Activated T-helper 1 cell treated with anti-CD3 and anti-CD28 coated beads, Interleukin-2, amount 50 U/mL, for 16 hours (primary cell): Measurements from ENCODE around the gene COL2A1.

Experiments
- DNase-seq, 2 donors: peaks; one replicate each; pipeline ENCODE4 v3.0.0-alpha.2; 2020; ENCODE audit warnings: low read depth in 1 of 2, low spot score in 1 of 2

Gene COL2A1

DNA sequence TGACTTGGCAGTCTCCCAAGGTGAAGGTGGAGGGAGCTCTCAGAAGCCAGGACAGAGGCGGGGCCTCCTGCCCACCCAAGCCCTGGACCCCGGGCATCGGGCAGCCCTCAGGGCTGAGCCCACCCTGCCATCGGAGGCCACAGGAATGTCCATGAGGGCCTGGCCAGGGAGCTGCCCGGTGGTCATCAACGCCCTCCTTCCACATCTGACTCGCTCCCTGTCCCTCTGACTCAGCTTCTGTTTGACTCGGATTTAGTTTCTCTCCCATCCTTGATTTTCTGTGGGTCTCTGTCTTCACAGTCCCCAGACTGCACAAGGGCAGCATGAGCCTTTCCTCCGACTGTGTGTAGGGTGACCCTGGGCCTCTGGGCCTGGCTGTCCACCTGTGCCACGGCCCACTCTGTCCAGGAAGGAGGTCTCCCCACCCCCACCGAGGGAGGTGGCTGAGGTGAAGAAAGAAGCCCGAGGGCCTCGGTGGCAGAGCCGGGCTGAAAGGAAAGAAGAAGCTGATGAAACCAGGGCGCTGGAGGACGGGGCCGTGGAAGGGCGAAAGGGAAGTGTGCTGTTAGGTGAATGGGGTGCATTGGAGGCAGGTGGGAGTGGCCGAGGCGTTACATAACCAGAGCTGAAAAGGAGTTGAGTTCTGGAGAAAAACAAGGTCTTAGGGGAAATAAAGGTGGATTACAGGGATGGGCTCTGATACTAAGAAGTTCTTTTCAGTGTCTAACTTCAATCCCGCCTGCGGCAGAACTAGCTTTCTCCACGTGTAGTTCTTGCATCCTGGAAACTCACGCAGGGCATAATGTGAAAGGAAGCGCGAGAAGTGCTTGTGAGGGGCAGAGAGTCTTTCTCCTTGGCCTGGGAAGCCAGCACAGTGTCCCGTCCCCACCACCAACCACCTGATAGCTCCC lies 57.6 kb downstream of the COL2A1 start:
- no peak for DNase-seq

DNA sequence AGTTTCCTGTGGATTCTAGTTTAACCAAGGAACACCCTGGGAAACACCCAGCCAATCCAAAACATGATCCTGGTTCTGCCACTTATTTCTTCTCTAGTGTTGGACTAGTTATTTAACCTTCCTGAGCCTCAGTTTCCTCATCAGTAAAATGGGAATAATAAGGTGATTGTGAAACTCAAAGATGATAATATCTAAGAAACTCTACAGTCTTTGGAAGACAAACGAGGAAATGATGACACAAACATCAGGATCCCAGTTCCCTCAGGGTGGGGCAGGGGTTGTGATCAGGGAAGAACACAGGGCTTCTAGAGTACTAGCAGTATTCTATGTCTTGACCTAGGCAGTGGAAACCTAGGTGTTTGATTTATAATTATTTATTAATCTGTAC lies 58.9 kb downstream of the COL2A1 start:
- DNase-seq, result no peak

DNA sequence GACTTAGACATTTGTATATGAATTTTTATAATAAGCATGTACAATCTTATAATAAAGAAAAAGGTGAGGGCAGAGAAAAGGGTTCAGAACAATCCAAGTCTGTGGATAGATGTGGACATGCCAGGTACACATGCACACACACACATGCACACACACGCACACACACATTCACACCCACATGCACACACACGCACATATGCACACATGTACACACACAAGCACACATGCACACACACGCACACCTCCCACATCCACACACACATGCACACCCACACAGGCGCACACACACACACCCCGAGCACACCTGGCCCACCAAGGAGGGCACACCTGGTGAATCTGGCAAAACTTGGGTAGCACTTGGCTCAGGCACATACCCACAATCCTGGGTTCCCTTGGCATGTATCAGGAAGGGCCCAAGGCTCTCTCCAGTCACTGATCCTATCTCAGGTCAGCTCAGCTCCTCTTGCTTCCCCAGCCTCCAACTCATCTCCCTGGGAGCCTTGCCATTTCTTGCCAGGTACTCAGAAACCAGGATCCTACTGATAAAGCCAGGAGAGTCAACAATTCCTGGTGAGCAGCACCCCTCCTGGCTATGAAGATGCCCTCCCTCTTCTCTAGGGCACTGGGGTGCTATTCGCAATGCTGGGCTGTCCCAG lies 59.5 kb downstream of the COL2A1 start:
- no peak for DNase-seq

- DNase-seq, result no peak
Observed at GRCh38 chr12:47943623-47944340, 60.5 kb downstream of the COL2A1 start.

DNA sequence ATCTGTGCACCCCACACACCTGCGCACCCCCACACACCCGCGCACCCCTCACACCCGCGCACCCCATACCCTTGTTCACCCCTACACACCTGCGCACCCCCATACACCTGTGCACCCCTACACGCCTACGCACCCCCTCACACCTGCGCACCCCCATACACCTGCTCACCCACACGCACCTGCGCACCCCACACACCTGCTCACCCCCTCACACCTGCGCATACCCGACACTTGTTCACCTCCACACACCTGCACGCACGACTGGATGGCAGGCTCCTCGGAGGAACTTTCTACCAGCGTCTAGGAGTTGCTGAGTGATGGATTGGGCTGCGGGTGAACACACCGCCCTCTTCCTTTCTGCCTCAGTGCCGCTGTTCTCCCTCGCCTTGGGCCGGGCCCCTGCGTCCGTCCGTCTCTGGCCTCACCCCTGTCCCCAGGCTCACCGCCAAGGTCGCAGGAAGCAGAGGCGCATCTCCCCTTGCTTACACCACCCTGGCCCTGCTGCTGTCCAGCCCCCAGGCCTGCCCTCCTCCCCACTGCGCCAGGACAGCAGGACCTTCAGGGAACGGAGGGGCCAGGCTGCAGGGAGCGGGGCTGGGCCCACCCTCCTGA lies 61.6 kb downstream of the COL2A1 start:
- DNase-seq, result no peak

- DNase-seq, result no peak
Observed at GRCh38 chr12:47941871-47942613, 62.2 kb downstream of the COL2A1 start.

DNA sequence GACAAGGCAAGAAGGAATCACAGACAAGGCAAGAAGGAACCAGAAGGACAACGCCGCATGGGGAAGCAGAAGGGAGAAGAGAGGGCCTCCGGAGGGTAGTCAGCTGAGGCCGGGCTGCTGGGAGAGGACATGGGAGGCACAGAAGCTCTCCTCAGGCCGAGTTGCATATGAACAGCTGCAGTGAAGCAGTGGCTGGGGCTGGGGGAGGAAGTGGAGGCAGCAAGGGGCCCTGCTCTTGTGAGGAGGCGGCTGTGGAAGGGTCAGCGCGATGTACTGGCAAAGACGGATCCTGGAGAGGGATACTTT lies 62.8 kb downstream of the COL2A1 start:
- DNase-seq, result no peak

- no peak for DNase-seq
Observed at GRCh38 chr12:47940773-47941474, 63.4 kb downstream of the COL2A1 start.

GRCh38 chr12:47939009-47939601 lies 65.2 kb downstream of the COL2A1 start:
- DNase-seq, result no peak

GRCh38 chr12:47938594-47938993 lies 65.7 kb downstream of the COL2A1 start:
- no peak for DNase-seq

DNA sequence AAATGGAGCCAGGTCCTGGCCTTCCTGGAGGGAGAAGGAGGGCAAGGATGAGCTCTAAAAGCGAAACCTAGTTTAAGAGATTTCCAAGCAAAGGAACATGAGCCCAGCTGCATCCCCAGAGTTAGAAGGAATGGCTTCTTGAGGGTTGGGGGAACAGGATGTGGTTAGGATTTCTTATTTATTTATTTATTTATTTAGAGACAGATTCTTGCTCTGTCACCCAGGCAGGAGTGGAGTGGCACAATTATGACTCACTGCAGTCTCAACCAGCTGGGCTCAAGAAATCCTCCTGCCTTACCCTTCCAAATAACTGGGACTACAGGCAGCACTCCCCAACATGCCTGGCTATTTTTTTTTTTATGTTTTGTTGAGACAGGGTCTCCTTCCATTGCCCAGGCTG lies 66.2 kb downstream of the COL2A1 start:
- no peak for DNase-seq

DNA sequence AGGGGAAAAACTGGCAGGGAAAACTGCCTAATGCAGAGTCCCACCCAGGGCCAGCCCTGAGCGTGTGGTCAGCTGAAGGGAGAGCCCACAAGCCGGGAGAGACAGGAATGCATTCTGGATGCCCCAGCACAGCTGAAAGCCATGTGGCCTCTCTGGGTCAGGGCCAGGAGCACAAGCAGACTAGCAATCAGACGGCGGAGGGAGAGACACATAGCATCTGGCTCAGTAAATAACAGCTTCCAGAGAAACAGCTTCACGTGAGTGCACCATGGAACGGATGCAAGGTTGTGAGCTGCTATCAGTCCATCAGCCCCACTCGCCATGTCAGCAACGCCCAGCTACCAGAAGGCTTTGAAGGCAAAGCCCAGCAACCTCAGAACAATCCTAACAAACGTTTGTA lies 69.1 kb downstream of the COL2A1 start:
- DNase-seq, result no peak

- no peak for DNase-seq
Observed at GRCh38 chr12:47931187-47931586, 73.1 kb downstream of the COL2A1 start.

- no peak for DNase-seq
Observed at GRCh38 chr12:47930634-47931033, 73.6 kb downstream of the COL2A1 start.

DNA sequence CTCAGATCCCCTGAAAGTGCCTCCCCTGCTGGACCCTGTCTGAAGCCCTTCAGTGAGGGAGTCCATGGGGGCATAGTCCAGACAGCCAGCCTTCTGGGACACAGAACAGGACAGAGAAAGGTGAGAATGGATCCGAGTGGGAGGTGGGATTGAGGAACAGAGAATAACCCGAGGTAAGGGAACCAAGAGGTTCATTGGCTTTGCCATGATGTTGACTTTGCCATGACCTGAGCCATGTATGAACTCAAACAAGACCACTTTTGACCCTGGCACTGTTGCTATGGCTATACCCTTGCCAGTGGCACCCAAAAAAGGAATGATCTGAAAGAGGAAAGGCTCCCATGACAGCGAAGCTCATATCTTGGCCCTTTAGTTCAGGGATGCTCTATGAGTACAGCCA lies 76.9 kb downstream of the COL2A1 start:
- no peak for DNase-seq
